Upper lobe of left lung (tissue), 6 donors: Measurements from ENCODE around the gene PHACTR1. TPM values are rescaled to one million over a fixed set of nuclear protein-coding genes. Genes with fewer than 3 reads are reported as not detected.

Experiments used
- ATAC-seq, 2 donors: fragments of 200-7000 bp; cut with Tn5 transposase; one replicate each; pipeline ENCODE4 v1.9.1; 2022; ENCODE audit warnings: mild to moderate bottlenecking in 2 of 2, moderate library complexity in 2 of 2; ENCODE audit not compliant: low FRiP score in 2 of 2
- DNase-seq, 2 donors: peaks; one replicate each; pipeline ENCODE4 v3.0.0-alpha.2; 2019 to 2020
- H3K27ac ChIP-seq, 4 donors: fragments of 200-600 bp; sonication (generic); one replicate each; pipeline ENCODE4 v1.5.1; 2016 to 2019
- H3K27me3 ChIP-seq, 4 donors: fragments of 200-600 bp; sonication (generic); one replicate each; pipeline ENCODE4 v1.5.1; 2017 to 2019
- H3K36me3 ChIP-seq, 4 donors: fragments of 200-600 bp; sonication (generic); one replicate each; pipeline ENCODE4 v1.5.1; 2016 to 2019
- H3K4me1 ChIP-seq, 4 donors: fragments of 200-600 bp; sonication (generic); one replicate each; pipeline ENCODE4 v1.5.1; 2018 to 2019
- H3K4me3 ChIP-seq, 4 donors: fragments of 200-600 bp; sonication (generic); one replicate each; pipeline ENCODE4 v1.5.1; 2017 to 2019; ENCODE audit warnings: mild to moderate bottlenecking in 2 of 4, moderate library complexity in 1 of 4
- H3K9me3 ChIP-seq, 4 donors: fragments of 200-600 bp; sonication (generic); one replicate each; pipeline ENCODE4 v1.5.1; 2018 to 2019
- CTCF ChIP-seq, 6 experiments: fragments of 450-650 bp in 4 of 6; fragments of 200-600 bp in 2 of 6; sonication (generic) in 2 of 6; IDR thresholded peaks; one replicate each; pipeline ENCODE4 v1.5.1; 2016 to 2019; ENCODE audit warnings: antibody characterized with exemption in 6 of 6
- EP300 ChIP-seq, 4 donors: sonication (generic); formaldehyde crosslinking; IDR thresholded peaks; one replicate each; pipeline ENCODE4 v1.5.1; 2017; ENCODE audit warnings: antibody characterized with exemption in 4 of 4, control low read depth in 2 of 4
- POLR2A ChIP-seq, 4 donors: fragments of 450-650 bp; IDR thresholded peaks; one replicate each; pipeline ENCODE4 v1.5.1; 2016 to 2017; ENCODE audit warnings: antibody characterized with exemption in 4 of 4, mild to moderate bottlenecking in 2 of 4
- POLR2AphosphoS5 ChIP-seq, 2 donors: sonication (generic); formaldehyde crosslinking; IDR thresholded peaks; one replicate each; pipeline ENCODE4 v1.5.1; 2017; ENCODE audit warnings: antibody characterized with exemption in 2 of 2
- WGBS, 2 donors: methylation state at CpG; one replicate each; pipeline ENCODE4 v1.1.5; 2017 to 2018; 5-methylcytosine and 5-hydroxymethylcytosine counted together
- total RNA-seq, 6 donors: library from RNA; depleted of rRNA in 4 of 6; stranded (reverse); fragments of >200 nt in 4 of 6; gene quantifications; one replicate each; pipeline versions ENCODE4 v1.1.0 to v1.2.1, GENCODE V29; 2016 to 2021
- donor health status: DM: no; HTN: no; CAD: no; lungs with moderate emphysema.
- donor health status: DM: no; HTN: yes; CAD: no; lungs with severe emphysema.

PHACTR1 gene
- total RNA-seq, 6 donors from 2014 or later = 63.2 to 121 (median 90.9) TPM

GRCh38 chr6:13308332-13308731 lies 591.8 kb downstream of the PHACTR1 start:
- Histone ChIP-seq H3K4me3 (no peak overlapping the region), H3K36me3 (peaks cover 0 to 54% (median 8%) of the 10 kb centered on the region in 4 donors), H3K27ac (peak overlapping the region in 1 of 4 donors; percentile 4)

GRCh38 chr6:13311155-13311554 lies 594.6 kb downstream of the PHACTR1 start:
- DNase-seq = no peak
- no peaks in the 10 kb centered on the region for H3K9me3 ChIP-seq
- H3K36me3 ChIP-seq = peaks cover 3 to 68% (median 21%) of the 10 kb centered on the region in 4 donors
- H3K4me3 ChIP-seq = no peak overlapping the region
- no peak for ATAC-seq
- no peaks in the 10 kb centered on the region for H3K4me1 ChIP-seq
- H3K27ac ChIP-seq = no peak overlapping the region
- H3K27me3 ChIP-seq = no peaks in the 10 kb centered on the region
- WGBS, 2 donors = 0 to 74% methylated on average over 1 of the region's 1 CpG
- TF ChIP-seq EP300 (IDR thresholded peaks at IDR 0.05) (no peak), POLR2A (IDR thresholded peaks at IDR 0.05) (no peak), CTCF (IDR thresholded peaks at IDR 0.05) (no peak), POLR2AphosphoS5 (IDR thresholded peaks at IDR 0.05) (no peak)

More at GRCh38 chr6:13308332-13308731, 591.8 kb downstream of the PHACTR1 start:
- H3K4me1 ChIP-seq = peaks cover 10 to 13% (median 11%) of the 10 kb centered on the region in 4 donors
- no peak for ATAC-seq
- H3K27me3 ChIP-seq = no peaks in the 10 kb centered on the region
- 86 to 90% methylated on average over 1 of the region's 1 CpG for WGBS, 2 donors
- H3K9me3 ChIP-seq = no peaks in the 10 kb centered on the region
- TF ChIP-seq POLR2AphosphoS5 (IDR thresholded peaks at IDR 0.05) (no peak), CTCF (IDR thresholded peaks at IDR 0.05) (no peak), POLR2A (IDR thresholded peaks at IDR 0.05) (no peak), EP300 (IDR thresholded peaks at IDR 0.05) (no peak)
- DNase-seq = no peak

- Histone ChIP-seq H3K9me3 (no peaks in the 10 kb centered on the region), H3K4me1 (no peaks in the 10 kb centered on the region), H3K27ac (no peak overlapping the region), H3K36me3 (peaks cover 3 to 79% (median 35%) of the 10 kb centered on the region in 4 donors), H3K27me3 (no peaks in the 10 kb centered on the region), H3K4me3 (no peak overlapping the region)
- ATAC-seq = no peak
- DNase-seq = no peak
- TF ChIP-seq EP300 (IDR thresholded peaks at IDR 0.05) (no peak), CTCF (IDR thresholded peaks at IDR 0.05) (no peak), POLR2AphosphoS5 (IDR thresholded peaks at IDR 0.05) (no peak), POLR2A (IDR thresholded peaks at IDR 0.05) (no peak)
Observed at GRCh38 chr6:13314806-13315205, 598.2 kb downstream of the PHACTR1 start.

GRCh38 chr6:13315896-13316295 lies 599.3 kb downstream of the PHACTR1 start:
- H3K27ac ChIP-seq = no peak overlapping the region
- WGBS, 2 donors = 92 to 94% methylated on average over 5 of the region's 5 CpGs
- H3K4me1 ChIP-seq = no peaks in the 10 kb centered on the region
- H3K9me3 ChIP-seq = no peaks in the 10 kb centered on the region
- DNase-seq (no peak), ATAC-seq (no peak)
- peaks cover 10 to 87% (median 45%) of the 10 kb centered on the region in 4 donors for H3K36me3 ChIP-seq
- H3K4me3 ChIP-seq = no peak overlapping the region
- TF ChIP-seq EP300 (IDR thresholded peaks at IDR 0.05) (no peak), POLR2AphosphoS5 (IDR thresholded peaks at IDR 0.05) (no peak), POLR2A (IDR thresholded peaks at IDR 0.05) (no peak), CTCF (IDR thresholded peaks at IDR 0.05) (no peak)
- no peaks in the 10 kb centered on the region for H3K27me3 ChIP-seq

GRCh38 chr6:13318821-13319220 lies 602.3 kb downstream of the PHACTR1 start:
- TF ChIP-seq POLR2A (IDR thresholded peaks at IDR 0.05) = no peak
- TF ChIP-seq CTCF (IDR thresholded peaks at IDR 0.05) = no peak
- no peak for TF ChIP-seq EP300 (IDR thresholded peaks at IDR 0.05)
- TF ChIP-seq POLR2AphosphoS5 (IDR thresholded peaks at IDR 0.05) = no peak
- no peak overlapping the region for H3K27ac ChIP-seq
- no peaks in the 10 kb centered on the region for H3K9me3 ChIP-seq
- H3K36me3 ChIP-seq = peaks cover 12 to 94% (median 58%) of the 10 kb centered on the region in 4 donors
- WGBS, 2 donors = 76 to 98% methylated on average over 2 of the region's 2 CpGs
- H3K4me1 ChIP-seq = no peaks in the 10 kb centered on the region
- no peak for ATAC-seq
- no peaks in the 10 kb centered on the region for H3K27me3 ChIP-seq
- DNase-seq = no peak
- H3K4me3 ChIP-seq = no peak overlapping the region
